Mesothelial cell of epicardium (in vitro differentiated cells): ENCODE data around the gene YWHAB. TPM values are rescaled to one million over a fixed set of nuclear protein-coding genes. Genes with fewer than 3 reads are reported as not detected.
A peak's percentile ranks its signal among the peaks of the same experiment; 100 is the strongest.
"Not testable (repeated sequence)": the region's sequence is repeated elsewhere in the genome, so short reads cannot be mapped to it uniquely, and the experiment has no call there.

ENCODE experiments used
- DNase-seq, 2 experiments: peaks; one replicate each; pipeline ENCODE4 v3.0.0; 2021; ENCODE audit warnings: low spot score in 2 of 2; ENCODE audit not compliant: unreplicated experiment in 2 of 2
- H3K27ac Mint-ChIP-seq: 2 replicates; pipeline ENCODE4 v1.8.0; 2021; ENCODE audit warnings: mixed read lengths
- H3K27me3 Mint-ChIP-seq: 2 replicates; pipeline ENCODE4 v1.8.0; 2021; ENCODE audit warnings: low read depth, mixed read lengths
- H3K36me3 Mint-ChIP-seq: 2 replicates; pipeline ENCODE4 v1.8.0; 2021; ENCODE audit warnings: mixed read lengths
- H3K4me1 Mint-ChIP-seq: 2 replicates; pipeline ENCODE4 v1.8.0; 2021; ENCODE audit warnings: mixed read lengths
- H3K4me3 Mint-ChIP-seq: 2 replicates; pipeline ENCODE4 v1.8.0; 2021; ENCODE audit warnings: mild to moderate bottlenecking, moderate library complexity, mixed read lengths
- H3K9me3 Mint-ChIP-seq: 2 replicates; pipeline ENCODE4 v1.8.0; 2021; ENCODE audit warnings: mixed read lengths
- CTCF ChIP-seq: fragments of 200-600 bp; sonication (generic); IDR thresholded peaks from one replicate; pipeline ENCODE4 v1.5.0; 2021; ENCODE audit warnings: antibody characterized with exemption; ENCODE audit not compliant: unreplicated experiment
- total RNA-seq: library from RNA; stranded (reverse); gene quantifications from 3 replicates; pipeline ENCODE4 v1.2.1, GENCODE V29; 2021

The YWHAB gene
- total RNA-seq, 1 donor from 2014 or later = 113 TPM

GRCh38 chr20:44869471-44869870 lies 16.0 kb upstream of the YWHAB start:
- no peak overlapping the region for H3K27ac Mint-ChIP-seq
- H3K9me3 Mint-ChIP-seq = no peaks in the 10 kb centered on the region
- no peak for TF ChIP-seq CTCF
- H3K36me3 Mint-ChIP-seq = no peaks in the 10 kb centered on the region
- no peak for DNase-seq
- H3K4me1 Mint-ChIP-seq = no peaks in the 10 kb centered on the region
- no peak overlapping the region for H3K4me3 Mint-ChIP-seq
- H3K27me3 Mint-ChIP-seq = peaks cover 14% of the 10 kb centered on the region

- not testable (repeated sequence) for H3K9me3 Mint-ChIP-seq, H3K27ac Mint-ChIP-seq, H3K27me3 Mint-ChIP-seq, H3K4me3 Mint-ChIP-seq, H3K36me3 Mint-ChIP-seq, DNase-seq
- peaks cover 22% of the 10 kb centered on the region for H3K4me1 Mint-ChIP-seq
These were observed 3.1 kb upstream of the YWHAB start for GRCh38 chr20:44882360-44882759.

- DNase-seq = no peak
- Mint-ChIP-seq H3K9me3 (peaks cover 2% of the 10 kb centered on the region), H3K4me1 (peaks cover 31% of the 10 kb centered on the region), H3K27me3 (no peaks in the 10 kb centered on the region), H3K27ac (no peak overlapping the region), H3K36me3 (no peaks in the 10 kb centered on the region), H3K4me3 (no peak overlapping the region)
- no peak for TF ChIP-seq CTCF
These were observed 2.1 kb upstream of the YWHAB start for GRCh38 chr20:44883214-44883902.

- Mint-ChIP-seq H3K27me3 (no peaks in the 10 kb centered on the region), H3K36me3 (no peaks in the 10 kb centered on the region), H3K27ac (peak overlapping the region; percentile 92), H3K4me3 (peak overlapping the region; percentile 88), H3K4me1 (peaks cover 44% of the 10 kb centered on the region), H3K9me3 (no peaks in the 10 kb centered on the region)
- no peak for DNase-seq
- TF ChIP-seq CTCF = no peak
These were observed 556 bp upstream of the YWHAB start for GRCh38 chr20:44884907-44885391.

GRCh38 chr20:44886266-44886651 lies 754 bp downstream of the YWHAB start:
- H3K4me3 Mint-ChIP-seq = peak overlapping the region; percentile 91
- no peak for DNase-seq
- H3K9me3 Mint-ChIP-seq = no peaks in the 10 kb centered on the region
- no peaks in the 10 kb centered on the region for H3K36me3 Mint-ChIP-seq
- no peak for TF ChIP-seq CTCF
- peak overlapping the region; percentile 90 for H3K27ac Mint-ChIP-seq
- H3K4me1 Mint-ChIP-seq = peaks cover 44% of the 10 kb centered on the region
- no peaks in the 10 kb centered on the region for H3K27me3 Mint-ChIP-seq

- H3K27me3 Mint-ChIP-seq = no peaks in the 10 kb centered on the region
- DNase-seq = no peak
- H3K36me3 Mint-ChIP-seq = no peaks in the 10 kb centered on the region
- peak overlapping the region; percentile 91 for H3K4me3 Mint-ChIP-seq
- peak overlapping the region; percentile 90 for H3K27ac Mint-ChIP-seq
- H3K4me1 Mint-ChIP-seq = peaks cover 44% of the 10 kb centered on the region
- TF ChIP-seq CTCF = no peak
- no peaks in the 10 kb centered on the region for H3K9me3 Mint-ChIP-seq
These were observed 1.3 kb downstream of the YWHAB start for GRCh38 chr20:44886828-44887227.
